NK-92 treated with Interleukin-12 subunit alpha and Interleukin-12 subunit beta, amount 100 ng/mL, for 24 hours (cell line): ENCODE measurements around the gene CHRM1.
"Not testable (repeated sequence)": the region's sequence is repeated elsewhere in the genome, so short reads cannot be mapped to it uniquely, and the experiment has no call there.

ENCODE experiments used
- DNase-seq: peaks from one replicate; lab custom pipeline; 2025; lab: John Stamatoyannopoulos, UW

The CHRM1 gene, protein sequence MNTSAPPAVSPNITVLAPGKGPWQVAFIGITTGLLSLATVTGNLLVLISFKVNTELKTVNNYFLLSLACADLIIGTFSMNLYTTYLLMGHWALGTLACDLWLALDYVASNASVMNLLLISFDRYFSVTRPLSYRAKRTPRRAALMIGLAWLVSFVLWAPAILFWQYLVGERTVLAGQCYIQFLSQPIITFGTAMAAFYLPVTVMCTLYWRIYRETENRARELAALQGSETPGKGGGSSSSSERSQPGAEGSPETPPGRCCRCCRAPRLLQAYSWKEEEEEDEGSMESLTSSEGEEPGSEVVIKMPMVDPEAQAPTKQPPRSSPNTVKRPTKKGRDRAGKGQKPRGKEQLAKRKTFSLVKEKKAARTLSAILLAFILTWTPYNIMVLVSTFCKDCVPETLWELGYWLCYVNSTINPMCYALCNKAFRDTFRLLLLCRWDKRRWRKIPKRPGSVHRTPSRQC

DNA sequence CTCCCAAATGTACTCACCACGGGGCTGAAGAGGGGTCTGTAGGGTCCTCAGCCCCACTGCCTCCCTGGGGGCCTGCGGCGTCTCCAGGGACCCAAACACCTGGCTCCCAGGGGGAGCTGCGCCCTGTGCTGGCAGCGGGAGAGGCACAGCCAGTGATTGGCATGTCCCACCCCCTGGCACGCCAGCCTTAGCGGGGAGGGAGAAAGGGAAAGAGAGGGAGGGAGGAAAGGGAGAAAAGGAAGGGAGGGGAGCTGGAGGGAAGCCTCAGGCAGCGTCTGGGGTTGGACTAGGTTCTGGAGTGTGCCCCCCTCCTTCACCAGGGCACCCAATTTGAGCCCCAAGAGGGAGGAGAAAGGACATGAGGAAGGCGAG is at the start of gene CHRM1:
TSS of gene CHRM1 (minus strand) at position 163 of the 372 bp plus-strand sequence. CDS start 10,263 bp downstream, outside the sequence.
- no peak for DNase-seq

DNA sequence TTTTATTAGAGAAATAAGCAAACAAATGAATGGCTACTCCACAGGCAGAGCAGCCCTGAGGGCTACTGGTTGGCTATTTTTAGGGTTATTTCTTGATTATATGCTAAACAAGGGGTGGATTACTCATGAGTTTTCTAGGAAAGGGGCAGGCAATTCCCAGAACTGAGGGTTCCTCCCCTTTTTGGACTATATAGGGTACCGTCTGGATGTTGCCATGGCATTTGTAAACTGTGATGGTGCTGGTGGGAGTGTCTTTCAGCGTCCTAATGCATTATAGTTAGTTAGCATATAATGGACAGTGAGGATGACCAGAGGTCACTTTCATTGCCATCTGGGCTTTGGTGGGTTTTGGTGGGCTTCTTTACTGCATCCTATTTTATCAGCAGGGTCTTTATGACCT is 44.4 kb upstream of the CHRM1 start:
- no peak for DNase-seq

GRCh38 chr11:62962391-62962790 is 41.2 kb upstream of the CHRM1 start:
- DNase-seq, result no peak

- DNase-seq, result no peak
These were observed 39.9 kb upstream of the CHRM1 start for GRCh38 chr11:62961017-62961570.

DNA sequence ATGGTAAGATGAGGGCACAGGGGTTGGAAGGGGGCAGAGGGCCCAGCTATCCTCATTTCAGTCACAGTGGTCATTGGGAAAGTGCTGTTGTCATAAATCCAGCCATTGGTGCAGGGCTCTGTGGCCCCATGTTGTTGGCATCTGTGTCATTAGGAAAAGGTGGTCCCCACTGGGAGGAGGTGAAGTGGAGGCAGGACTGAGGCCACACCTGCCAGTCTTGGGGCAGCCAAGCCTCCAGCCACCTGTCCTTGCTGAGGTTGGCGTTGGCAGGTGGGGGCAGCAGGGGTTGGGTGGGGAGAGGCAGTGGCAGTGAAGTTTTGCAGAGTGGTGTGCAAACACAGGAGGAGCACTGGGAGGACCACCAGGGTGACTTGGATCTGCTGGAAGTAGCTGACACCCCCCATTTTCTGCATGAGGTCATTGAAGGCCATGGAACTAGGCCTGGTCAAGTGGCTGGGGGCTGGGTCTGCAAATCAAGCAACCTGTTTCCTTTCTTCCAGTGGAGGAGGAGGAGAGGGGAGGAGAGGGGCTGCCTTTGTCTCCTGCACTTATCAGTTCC is 38.3 kb upstream of the CHRM1 start:
- no peak for DNase-seq

GRCh38 chr11:62958547-62959421 is 37.6 kb upstream of the CHRM1 start:
- DNase-seq, result no peak

- DNase-seq, result no peak
These were observed 36.0 kb upstream of the CHRM1 start for GRCh38 chr11:62957147-62957546.

- DNase-seq, result no peak
These were observed 33.3 kb upstream of the CHRM1 start for GRCh38 chr11:62954478-62954877.

GRCh38 chr11:62953811-62954210 is 32.6 kb upstream of the CHRM1 start:
- DNase-seq, result no peak

- DNase-seq, result no peak
These were observed 27.7 kb upstream of the CHRM1 start for GRCh38 chr11:62948765-62949320.

DNA sequence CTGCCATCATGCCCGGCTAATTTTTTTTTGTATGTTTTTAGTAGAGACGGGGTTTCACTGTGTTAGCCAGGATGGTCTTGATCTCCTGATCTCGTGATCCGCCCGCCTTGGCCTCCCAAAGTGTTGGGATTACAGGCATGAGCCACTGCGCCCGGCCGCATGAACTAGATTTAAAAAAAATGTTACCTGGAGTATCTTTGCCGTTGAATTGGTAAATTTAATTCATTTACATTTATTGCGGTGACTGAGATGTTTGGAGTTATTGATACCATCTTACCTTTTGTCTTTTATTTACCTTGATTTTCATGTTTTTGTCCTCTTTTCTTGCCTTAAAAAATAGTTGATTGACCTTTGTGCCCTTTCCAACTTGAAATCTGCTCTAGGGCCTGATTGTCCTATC is 24.4 kb upstream of the CHRM1 start:
- not testable (repeated sequence) for DNase-seq

DNA sequence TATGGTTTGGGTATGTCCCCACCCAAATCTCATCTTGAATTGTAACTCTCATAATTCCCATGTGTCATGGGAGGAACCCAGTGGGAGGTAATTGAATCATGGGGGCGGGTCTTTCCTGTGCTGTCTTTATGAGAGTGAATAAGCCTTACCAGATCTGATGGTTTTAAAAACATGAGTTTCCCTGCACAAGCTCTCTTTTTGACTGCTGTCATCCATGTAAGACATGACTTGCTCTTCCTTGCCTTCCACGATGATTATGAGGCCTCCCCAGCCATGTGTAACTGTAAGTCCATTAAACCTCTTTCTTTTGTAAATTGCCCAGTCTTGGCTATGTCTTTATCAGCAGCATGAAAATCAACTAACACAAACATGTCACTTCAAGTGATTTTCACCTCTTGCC is 16.4 kb upstream of the CHRM1 start:
- DNase-seq, result not testable (repeated sequence)

GRCh38 chr11:62934496-62934785 is 13.3 kb upstream of the CHRM1 start:
- DNase-seq, result no peak

GRCh38 chr11:62933750-62934495 is 12.8 kb upstream of the CHRM1 start:
- DNase-seq, result no peak

- no peak for DNase-seq
These were observed 12.1 kb upstream of the CHRM1 start for GRCh38 chr11:62933285-62933684.

DNA sequence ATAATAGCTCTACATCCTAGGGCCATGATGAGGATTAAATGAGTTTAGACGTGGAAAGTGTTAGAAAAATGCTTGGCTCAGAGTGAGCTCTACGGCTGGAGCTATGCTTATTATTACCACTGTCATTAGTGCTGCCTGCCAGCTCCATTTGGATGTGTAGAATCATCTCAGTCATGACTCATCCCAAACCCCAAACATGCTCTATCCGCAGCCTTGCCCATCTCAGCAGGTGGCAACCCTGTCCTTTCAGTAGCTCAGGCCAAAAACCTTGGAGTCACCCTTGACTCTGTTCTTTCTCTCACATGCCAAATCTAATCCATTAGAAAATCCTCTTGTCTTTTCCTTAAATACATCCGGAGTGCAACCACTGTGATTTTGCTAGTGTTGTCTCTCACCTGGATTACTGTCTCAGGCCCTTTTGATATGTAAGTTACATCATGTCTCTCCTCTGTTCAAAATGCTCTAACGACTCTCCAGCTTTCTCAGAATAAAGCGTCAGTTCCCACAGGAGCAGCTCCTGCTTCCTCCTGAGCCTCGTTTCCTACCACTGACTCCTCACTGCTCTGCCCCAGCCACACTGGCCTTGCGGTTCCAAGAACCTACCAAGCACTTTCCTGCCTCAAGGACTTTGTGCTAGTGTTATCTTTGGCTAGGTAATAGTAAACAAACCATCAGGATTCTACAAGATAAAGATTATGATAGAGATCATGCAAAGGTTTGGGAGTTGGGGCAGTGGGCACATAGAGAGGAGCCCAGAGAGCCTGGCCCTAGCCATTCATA is 10.5 kb upstream of the CHRM1 start:
- DNase-seq, result no peak

GRCh38 chr11:62930666-62931065 is 9.5 kb upstream of the CHRM1 start:
- no peak for DNase-seq

- no peak for DNase-seq
These were observed 9.0 kb upstream of the CHRM1 start for GRCh38 chr11:62930157-62930556.

DNA sequence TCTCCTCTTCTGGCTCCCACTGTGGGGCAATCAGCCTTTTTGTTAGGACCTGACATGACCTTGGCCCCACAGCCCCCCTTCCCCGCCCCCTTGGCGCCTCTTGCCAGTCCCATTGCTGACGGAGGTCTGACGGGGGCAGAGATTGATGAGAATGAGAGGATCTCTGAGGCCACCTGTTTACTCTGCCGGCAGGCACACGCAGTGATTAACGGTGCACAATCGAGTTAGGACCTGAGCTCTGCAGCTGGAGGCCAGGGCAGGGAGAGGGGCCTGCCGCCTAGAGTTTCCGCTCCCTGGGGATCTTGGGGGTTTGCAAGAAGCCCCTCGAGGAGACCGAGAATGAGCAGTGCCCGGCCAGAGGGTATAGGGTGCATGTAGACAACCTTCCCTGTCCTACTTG is 6.8 kb upstream of the CHRM1 start:
- no peak for DNase-seq

DNA sequence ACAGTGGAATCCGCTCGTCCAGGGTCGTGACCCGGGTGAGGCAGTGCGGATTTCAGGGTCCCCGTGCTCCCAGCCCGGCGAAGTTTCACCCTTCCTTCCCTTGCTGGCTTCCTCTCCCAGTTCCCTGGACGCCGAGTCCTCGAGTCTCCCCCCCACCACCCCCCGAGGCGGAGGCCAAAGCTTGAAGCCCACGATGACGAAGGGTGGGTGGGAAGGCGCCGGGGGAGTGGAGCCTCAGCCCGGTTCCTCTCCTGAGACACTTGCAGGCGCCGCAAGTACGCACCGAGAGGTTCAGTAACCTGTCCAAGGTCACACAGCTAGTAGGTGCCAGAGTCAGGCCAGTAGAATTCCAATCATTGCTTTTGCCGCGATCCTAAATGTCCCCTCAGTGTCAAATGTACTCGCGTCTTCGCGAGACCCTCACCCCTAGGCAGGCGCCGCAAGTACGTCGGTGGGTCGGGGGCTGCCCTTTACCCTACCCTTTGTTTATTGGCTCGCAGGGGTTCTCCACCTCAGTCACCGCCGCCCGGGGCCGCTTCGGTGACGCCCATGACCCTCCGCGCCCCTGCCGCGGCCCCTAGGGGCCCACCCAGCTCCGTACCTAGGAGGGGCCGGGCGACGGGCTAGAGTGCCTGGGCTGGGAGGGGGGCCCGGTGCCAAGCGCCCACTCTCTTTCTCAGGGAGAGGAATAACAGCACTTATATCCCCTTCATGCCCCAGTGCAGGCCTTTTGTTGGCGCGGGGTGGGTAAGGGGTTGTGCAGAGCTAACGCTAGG is 5.7 kb upstream of the CHRM1 start:
- DNase-seq, result no peak
